HG02840 (cell line): ENCODE data around the gene EBI3.
"Not testable (repeated sequence)": the region's sequence is repeated elsewhere in the genome, so short reads cannot be mapped to it uniquely, and the experiment has no call there.

ENCODE experiments used
- ATAC-seq: cut with Tn5 transposase; IDR thresholded peaks from one replicate; pipeline ENCODE4 v1.9.1; 2021; ENCODE audit warnings: mild to moderate bottlenecking, moderate library complexity, moderate number of reproducible peaks; ENCODE audit not compliant: unreplicated experiment, low FRiP score

EBI3 gene

DNA sequence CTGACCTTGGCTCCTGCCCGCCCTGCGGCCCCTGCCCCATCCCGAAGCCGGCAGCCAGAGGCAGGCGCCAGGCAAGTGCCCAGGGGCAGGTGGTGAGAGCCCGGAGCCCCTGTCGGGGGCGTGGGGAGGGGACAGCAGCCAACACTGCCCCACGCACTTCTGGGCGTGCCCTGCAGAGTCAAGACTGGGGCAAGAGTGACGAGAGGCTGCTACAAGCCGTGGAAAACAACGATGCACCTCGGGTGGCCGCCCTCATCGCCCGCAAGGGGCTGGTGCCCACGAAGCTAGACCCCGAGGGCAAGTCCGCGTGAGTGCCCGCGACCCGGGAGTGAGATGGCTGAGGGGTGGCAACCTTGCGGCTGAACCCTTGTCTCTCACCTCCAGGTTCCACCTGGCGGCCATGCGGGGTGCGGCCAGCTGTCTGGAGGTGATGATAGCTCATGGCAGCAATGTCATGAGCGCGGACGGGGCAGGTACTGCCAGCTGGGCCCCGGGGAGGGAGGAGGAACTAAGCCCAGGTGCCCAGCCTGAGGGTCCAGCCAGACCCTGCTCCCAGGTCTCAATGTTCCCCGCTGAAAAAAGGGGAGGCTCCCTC, 29.5 kb upstream of the EBI3 start:
- ATAC-seq = no peak

- ATAC-seq = no peak
Observed at GRCh38 chr19:4200940-4201542, 28.3 kb upstream of the EBI3 start.

DNA sequence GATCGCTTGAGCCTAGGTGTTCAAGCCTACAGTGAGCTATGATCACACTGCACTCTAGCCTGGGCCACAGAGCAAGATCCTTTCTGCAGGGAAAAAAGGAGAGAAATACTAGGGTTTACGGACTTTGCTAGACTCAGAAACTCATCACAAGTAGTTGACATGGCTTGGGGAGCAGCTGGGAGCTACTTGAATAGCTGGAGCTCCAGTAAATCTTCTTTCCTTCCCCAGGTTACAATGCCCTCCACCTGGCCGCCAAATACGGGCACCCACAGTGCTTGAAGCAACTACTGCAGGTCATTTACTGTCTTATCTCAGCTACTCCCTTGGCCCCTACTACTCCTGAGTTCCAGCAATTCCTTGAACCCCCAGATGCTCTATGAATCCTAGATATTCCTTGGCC, 27.5 kb upstream of the EBI3 start:
- ATAC-seq = no peak

DNA sequence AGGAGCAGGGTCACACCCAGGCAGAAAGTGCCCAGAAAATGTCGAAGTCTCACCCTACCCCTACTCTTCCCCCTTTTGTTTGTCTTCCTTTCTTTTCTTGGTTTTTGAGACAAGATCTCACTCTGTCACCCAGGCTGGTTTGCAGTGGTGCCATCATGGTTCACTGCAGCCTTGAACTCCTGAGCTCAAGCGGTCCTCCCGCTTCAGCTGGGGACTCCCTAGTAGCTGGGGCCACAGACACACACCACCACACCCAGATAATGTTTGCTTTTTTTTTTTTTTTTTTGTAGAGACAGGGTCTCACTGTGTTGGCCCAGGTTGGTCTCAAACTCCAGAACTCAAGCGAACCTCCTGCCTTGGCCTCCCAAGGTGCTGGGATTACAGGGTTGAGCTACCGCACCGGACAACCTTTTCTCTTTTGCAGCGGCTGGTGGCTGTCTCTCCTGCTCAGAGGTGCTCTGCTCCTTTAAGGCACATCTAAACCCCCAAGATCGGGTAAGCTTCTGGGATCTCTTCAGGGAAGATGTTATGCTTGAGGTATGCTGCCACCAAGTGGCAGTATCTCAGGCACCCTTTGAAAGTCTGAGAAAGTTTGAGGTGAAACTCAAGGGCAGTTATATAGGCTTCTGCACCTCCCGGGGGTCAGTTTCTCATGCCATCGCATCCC, 22.4 kb upstream of the EBI3 start:
- no peak for ATAC-seq

DNA sequence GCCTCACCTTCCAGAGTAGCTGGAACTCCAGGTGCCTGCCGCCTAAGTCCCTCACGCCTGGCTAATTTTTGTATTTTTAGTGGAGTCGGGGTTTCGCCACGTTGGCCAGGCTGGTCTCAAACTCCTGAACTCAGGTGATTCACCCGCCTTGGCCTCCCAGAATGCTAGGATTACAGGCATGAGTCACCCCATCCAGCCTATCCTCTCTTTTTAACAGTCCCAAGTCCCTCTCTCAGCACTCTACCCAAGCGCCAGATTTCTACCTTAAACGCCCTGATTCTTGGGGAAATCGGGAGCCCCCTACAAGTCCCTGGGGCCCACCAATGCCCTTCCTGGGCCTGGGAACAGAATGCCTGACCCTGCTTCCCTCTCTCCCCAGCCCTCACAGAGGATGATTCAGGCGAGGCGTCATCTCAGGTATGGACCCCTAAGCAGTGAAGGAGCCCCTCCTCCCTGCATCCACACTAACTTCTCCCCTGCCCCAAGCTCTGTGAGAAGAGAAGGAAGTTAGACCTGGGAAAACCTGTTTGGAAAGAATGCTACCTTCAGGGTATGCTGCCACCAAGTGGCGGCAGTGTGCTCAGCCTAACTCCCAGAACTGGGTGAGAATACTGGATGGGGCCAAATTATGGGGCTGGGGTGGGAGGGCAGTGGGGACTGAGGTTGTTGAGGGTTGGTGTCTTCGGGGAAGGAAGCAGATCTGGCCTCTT, 20.8 kb upstream of the EBI3 start:
- ATAC-seq = no peak

DNA sequence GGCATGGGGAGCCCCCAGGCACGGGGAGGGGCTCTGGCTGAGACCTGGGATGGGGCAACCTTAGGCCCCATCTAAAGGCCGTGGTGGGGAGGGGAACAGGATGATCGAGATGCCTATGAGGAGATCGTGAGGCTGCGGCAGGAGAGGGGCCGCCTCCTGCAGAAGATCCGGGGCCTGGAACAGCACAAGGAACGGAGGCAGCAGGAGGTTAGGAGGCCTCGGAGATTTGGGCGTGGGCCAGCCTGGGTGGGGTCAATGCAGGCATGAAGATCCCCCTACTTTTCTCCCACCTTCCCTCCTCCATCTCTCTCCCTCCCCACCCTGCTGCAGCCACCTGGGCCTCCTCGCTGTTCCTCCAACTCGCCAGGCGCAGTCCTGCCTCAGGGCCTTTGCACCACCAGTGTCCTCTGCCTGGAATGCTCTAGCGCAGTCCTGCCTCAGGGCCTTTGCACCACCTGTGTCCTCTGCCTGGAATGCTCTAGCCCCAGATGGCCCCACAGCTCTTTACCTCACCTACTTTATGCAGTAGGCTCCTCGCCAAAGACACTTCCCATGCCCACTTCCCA, 19.1 kb upstream of the EBI3 start:
- no peak for ATAC-seq

DNA sequence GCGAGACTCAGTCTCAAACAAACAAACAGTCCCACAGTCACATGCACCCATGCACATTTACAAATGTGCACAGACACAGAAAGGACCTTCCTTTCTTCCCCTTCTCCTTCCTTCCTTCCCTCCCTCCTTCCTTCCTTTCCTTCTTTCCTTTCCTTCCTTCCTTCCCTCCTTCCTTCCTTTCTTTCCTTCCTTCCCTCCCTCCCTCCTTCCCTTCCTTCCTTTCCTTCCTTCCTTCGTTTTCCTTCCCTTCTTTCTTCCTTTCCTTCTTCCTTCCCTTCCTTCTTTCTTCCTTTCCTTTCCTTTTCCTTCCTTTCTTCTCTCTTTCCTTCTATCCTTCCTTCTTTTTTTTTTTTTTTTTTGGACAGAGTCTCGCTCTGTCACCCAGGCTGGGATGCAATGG, 16.2 kb upstream of the EBI3 start:
- no peak for ATAC-seq

DNA sequence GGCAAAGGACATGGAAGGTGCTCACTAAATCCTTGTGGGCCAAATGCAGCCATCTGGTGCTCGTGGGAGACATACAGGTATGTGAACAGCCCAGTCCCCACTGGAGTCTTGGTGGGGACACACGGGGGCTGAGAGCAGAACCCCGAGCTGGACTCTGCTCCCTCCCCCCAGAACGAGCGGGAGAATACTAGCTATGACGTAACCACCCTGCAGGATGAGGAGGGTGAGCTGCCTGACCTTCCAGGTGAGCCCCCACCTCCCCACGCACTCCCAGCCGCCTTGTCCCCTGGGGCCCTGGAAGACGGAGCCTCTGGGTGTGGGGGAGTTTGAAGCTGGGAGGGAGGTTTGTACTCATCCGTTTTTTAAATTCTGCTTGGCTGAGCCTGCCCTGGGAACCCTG, 13.5 kb upstream of the EBI3 start:
- no peak for ATAC-seq

DNA sequence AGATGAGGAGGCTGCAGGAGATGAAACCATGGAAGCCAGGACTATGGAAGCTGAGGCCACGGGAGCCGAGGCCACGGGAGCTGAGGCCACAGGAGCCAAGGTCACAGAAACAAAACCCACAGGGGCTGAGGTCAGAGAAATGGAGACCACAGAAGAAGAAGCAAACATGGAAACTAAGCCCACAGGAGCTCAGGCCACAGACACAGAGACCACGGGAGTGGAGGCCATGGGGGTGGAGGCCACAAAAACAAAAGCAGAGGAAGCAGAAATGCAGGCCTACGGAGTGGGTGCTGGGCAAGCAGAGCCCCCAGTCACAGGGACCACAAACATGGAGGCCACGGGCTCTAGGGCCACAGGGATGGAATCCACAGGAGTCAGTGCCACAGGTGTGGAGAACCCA, 12.5 kb upstream of the EBI3 start:
- ATAC-seq = no peak

DNA sequence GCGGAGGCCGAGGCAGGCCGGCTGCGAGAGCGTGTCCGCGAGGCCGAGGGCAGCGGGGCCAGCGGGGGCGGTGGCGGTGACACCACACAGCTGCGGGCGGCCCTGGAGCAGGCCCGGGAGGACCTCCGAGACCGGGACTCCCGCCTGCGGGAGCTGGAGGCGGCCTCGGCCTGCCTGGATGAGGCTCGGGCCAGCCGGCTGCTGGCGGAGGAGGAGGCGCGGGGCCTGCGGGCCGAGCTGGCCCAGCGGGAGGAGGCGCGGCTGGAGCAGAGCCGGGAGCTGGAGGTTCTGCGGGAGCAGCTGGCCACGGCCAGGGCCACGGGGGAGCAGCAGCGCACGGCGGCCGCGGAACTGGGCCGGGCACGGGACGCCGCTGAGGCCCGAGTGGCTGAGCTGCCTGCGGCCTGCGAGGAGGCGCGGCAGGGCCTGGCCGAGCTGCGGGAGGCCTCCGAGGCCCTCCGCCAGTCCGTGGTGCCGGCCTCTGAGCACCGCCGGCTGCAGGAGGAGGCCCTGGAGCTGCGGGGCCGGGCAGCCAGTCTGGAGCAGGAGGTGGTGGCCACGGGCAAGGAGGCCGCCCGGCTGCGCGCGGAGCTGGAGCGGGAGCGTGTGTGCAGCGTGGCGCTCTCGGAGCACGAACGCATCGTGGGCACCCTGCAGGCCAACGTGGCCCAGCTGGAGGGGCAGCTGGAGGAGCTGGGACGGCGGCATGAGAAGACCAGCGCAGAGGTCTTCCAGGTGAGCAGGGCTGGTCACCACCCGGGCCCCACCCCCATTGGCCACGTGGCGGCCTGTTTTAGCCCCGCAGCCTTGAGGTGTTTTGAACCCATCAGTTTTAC, 11.7 kb upstream of the EBI3 start:
- ATAC-seq = no peak

- not testable (repeated sequence) for ATAC-seq
Observed at GRCh38 chr19:4218523-4218922, 10.8 kb upstream of the EBI3 start.

DNA sequence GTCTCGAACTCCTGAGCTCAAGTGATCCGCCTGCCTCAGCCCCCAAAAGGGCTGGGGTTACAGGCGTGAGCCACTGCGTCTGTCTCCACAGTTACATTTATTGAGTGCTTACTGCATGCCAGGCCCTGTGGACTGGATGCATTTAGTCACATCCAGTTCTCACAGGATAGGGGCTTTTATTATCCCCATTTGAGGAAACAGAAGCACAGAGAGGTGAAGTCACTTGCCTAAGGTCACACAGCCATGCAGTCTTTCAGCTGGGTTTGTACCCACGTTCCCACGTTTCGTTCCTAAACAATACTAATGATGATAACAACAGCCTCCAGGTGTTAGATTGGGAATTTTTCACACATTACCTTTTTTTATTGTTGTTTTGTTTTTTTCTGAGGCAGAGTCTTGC, 9.1 kb upstream of the EBI3 start:
- no peak for ATAC-seq

DNA sequence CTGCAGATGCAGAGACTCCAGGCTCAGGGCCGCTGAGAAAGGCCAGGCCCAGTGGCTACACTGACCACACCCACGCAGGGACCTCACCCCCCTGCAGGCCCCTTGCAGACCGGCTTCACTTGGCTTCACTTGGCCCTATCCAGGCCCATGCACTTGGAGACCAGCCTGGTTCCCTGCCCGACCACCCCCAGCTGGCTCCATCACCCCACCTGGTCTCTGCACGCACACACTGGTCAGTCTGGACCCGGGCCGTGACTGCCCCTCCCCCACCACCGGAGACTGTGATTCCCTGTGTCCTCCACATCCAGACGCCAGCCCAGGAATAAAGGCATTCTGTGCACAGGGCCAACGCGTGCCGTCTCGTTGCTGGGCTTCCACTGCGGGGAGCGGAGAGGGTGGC, 4.9 kb upstream of the EBI3 start:
- ATAC-seq = no peak

DNA sequence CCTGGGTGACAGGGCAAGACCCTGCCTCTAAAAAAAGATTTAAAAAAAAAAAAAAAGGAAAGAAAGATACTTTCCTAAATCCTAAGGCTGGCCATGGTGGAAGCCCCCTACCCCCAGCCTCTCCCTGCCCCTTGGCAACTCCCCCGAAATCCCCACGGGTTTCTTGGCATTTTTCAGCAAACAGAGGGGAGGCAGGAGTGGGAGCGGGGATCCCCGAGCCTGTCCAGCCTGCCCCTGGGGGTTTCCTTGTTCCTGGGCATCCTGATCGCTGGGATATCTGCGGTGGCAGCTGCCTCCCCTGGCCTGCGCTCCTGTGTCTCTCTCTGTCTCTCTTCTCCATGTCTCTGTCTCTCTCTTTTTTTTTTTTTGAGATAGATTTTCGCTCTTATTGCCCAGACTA, 3.4 kb upstream of the EBI3 start:
- ATAC-seq = no peak

DNA sequence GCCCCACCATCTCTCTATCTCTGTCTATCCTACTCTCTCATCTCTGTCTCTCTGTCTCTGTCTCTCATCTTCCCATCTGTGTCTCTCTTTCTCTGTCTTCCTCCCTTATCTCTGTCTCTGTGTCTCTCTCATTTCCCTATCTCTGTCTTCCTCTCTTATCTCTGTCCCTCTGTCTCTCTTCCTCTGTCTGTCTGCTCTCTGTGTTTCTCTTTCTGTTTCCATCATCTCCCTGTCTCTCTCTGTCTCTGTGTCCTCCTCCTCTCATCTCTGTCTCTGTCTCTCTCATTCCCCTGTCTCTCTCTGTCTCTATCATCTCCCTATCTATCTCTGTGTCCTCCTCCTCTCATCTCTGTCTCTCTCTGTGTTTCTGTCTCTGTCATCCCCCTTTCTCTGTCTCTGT, 1.6 kb upstream of the EBI3 start:
- ATAC-seq = no peak

GRCh38 chr19:4228765-4229178, 551 bp upstream of the EBI3 start:
- no peak for ATAC-seq

GRCh38 chr19:4230237-4230636, 914 bp downstream of the EBI3 start:
- ATAC-seq = not testable (repeated sequence)

GRCh38 chr19:4231521-4231920, 2.2 kb downstream of the EBI3 start:
- ATAC-seq = not testable (repeated sequence)

DNA sequence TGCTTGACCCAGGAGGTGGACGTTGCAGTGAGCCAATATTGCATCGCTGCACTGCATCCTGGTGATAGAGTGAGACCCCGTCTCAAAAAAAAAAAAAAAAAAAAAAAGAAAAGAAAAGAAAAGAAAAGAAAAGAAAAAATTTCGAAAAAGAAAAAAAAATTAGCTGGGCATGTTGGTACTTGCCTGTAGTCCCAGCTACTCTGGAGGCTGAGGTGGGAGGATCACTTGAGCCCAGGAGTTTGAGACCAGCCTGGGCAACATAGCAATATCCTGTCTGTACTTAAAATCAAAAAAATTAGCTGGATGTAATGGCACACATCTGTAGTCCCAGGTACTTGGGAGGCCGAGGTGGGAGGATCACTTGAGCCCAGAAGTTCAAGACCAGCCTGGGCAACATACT, 2.8 kb downstream of the EBI3 start:
- ATAC-seq = not testable (repeated sequence)

DNA sequence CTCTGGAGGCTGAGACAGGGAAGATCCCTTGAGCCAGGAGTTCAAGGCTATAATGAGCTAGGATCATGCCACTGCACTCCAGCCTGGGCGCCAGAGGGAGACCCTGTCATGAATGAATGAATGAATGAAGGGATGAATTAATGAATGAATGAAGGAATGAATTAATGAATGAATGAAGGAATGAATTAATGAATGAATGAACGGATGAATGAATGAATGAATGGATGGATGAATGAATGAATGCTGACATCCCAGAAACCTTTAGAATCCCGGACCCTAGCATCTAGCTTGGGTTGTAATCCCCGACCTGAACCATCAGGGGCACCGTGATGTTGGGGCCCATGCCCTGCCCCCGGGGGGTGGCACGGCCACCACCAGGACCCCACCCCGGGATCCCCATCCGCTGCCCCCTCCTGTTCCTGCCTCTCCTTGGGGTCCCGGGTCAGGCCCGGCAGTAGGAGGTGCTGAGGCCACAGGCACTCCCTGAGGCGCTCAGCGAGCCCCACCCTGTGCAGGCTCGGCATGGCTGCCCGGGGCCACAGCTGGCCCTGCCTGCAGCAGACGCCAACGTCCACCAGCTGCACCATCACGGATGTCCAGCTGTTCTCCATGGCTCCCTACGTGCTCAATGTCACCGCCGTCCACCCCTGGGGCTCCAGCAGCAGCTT, 3.4 kb downstream of the EBI3 start:
- no peak for ATAC-seq
